Activated CD8-positive, alpha-beta T cell treated with anti-CD3 and anti-CD28 coated beads, Interleukin-2, amount 10 ng/mL, durations not matched to agents 7 days and 5 days (primary cell): ENCODE results near the gene ZNF547. TPM values are rescaled to one million over a fixed set of nuclear protein-coding genes. Genes with fewer than 3 reads are reported as not detected.

Experiments used
- ATAC-seq: fragments of 150-1000 bp; cut with Tn5 transposase; one replicate; pipeline ENCODE4 v1.10.0; 2021; ENCODE audit warnings: moderate library complexity
- CTCF ChIA-PET: fragments of 350-600 bp; sonication (Branson Sonifier 250); formaldehyde crosslinking; loops from one replicate; lab custom pipeline; 2021; ENCODE audit warnings: antibody characterized with exemption; lab: Charles Lee
- POLR2A ChIA-PET: fragments of 350-600 bp; sonication (Branson Sonifier 250); formaldehyde crosslinking; loops from one replicate; lab custom pipeline; 2021; ENCODE audit warnings: antibody characterized with exemption; lab: Charles Lee
- DNase-seq: peaks from one replicate; pipeline ENCODE4 v3.0.0-alpha.2; 2020
- H3K27ac Mint-ChIP-seq: one replicate; pipeline ENCODE4 v1.8.0; 2021; ENCODE audit warnings: mild to moderate bottlenecking, mixed read lengths
- H3K27me3 Mint-ChIP-seq: one replicate; pipeline ENCODE4 v1.8.0; 2021; ENCODE audit warnings: low read depth, mixed read lengths
- H3K36me3 Mint-ChIP-seq: one replicate; pipeline ENCODE4 v1.8.0; 2021; ENCODE audit warnings: low read depth, mixed read lengths
- H3K4me1 Mint-ChIP-seq: one replicate; pipeline ENCODE4 v1.8.0; 2021; ENCODE audit warnings: low read depth, mixed read lengths
- H3K4me3 Mint-ChIP-seq: one replicate; pipeline ENCODE4 v1.8.0; 2021; ENCODE audit warnings: mild to moderate bottlenecking, mixed read lengths
- H3K9me3 Mint-ChIP-seq: one replicate; pipeline ENCODE4 v1.8.0; 2022; ENCODE audit warnings: mixed read lengths; ENCODE audit not compliant: insufficient read depth
- total RNA-seq, 2 experiments: library from RNA; stranded (reverse); gene quantifications; one replicate each; pipeline ENCODE4 v1.2.3, GENCODE V29; 2021

Gene ZNF547
- total RNA-seq, 2 experiments from 2014 or later: 4.2 to 4.4 TPM

DNA sequence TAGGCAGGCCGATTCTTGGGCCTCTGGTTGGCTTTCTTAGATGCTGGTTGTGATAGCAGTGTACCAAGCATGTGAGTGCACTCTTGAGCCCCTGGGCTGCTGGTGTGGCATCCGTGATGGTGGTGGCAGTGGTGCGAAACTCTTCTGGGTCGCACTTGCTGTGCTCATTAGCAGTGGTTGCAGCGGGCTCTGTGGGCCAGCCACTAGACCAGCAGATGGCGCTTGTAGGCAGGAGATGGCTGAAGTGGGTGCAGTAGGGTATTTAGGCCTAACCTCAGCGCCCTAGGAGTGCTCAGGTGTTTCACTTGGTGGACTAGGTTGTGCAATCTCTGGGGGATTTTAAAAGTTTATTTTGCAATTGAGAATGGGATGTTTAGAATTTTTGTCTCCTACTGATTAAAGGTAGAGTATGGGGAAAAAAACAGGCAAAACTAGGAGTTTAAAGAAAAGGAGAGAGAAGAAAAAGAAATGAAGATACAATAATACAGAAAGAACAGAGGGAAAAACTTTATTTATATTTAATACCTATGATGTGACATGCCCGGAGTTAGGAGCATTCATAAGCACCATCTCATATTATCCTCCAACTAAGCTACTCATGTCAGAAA is 43.3 kb downstream of the ZNF547 start:
- no peak for ATAC-seq
- Mint-ChIP-seq H3K27me3 (no peaks in the 10 kb centered on the region), H3K4me3 (no peak overlapping the region), H3K4me1 (peaks cover 13% of the 10 kb centered on the region), H3K27ac (no peak overlapping the region), H3K9me3 (peaks cover 3% of the 10 kb centered on the region), H3K36me3 (peaks cover 15% of the 10 kb centered on the region)
- peak; percentile 77 for DNase-seq
- POLR2A ChIA-PET: no interaction called here
- CTCF ChIA-PET: interaction anchor here (0.9 to 1.4 kb wide), 4 partner anchors 16 to 749 kb away, joined by 3 to 4 read pairs (median 3); no protein-coding TSS in a partner anchor

DNA sequence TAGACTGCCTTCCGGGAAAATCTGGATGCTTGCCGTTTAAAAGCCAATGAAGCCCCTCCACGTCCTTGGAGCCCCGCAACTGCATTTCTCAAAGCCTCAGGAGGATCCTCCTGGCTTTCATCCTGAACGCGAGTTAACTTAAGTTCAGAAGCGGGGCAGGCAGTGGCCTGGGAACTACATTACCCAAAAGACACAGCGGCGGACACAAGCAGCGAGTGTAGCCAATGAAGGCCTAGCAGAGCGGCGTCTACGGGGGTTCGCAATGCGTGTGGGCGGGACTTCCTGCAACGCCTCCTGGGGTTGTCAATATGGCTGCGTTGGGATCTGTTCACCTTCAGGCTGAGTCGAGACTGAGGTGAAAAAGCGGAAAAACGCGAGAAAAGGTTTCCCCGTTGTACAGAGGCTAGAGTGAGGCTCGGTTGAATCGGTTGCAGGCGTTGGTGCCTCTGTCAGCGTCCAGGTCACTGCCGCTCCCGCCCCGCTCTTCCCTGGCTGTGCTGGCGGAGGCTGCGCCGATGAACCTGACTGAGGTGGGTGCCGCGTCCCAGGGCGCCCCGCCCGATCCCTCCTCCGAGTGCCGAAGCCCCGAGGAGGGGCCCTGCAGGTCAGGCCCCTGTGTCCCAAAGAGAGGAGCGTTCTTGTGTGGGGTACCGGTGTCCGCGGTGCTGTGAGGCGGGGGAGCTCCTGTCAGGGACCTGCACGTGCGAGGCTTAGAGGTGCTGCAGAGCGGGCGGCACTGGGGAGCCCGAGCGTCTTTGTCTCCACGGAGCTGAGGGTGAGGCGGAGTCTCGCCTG is 47.7 kb downstream of the ZNF547 start, which contains the start of gene ZNF17:
Gene ZNF17, plus strand, starts transcription at position 285 of the 795 bp plus-strand sequence. CDS start 2,455 bp downstream, outside the sequence.
- Mint-ChIP-seq H3K4me3 (peak within 1 kb of the TSS; percentile 91), H3K27ac (peak within 1 kb of the TSS; percentile 87), H3K9me3 (peaks cover 4% of the 10 kb centered on the region), H3K4me1 (peaks cover 18% of the 10 kb centered on the region), H3K36me3 (peaks cover 32% of the 10 kb centered on the region), H3K27me3 (no peaks in the 10 kb centered on the region)
- DNase-seq (peak; percentile 96), ATAC-seq (peak; percentile 100)
- ChIA-PET CTCF (interaction anchor here (1.7 kb wide), 1 partner anchor 22 kb away, joined by 6 read pairs; the partner anchor contains the start of gene ZNF548), POLR2A (interaction anchor here (1.0 kb wide), 1 partner anchor 24 kb away, joined by 3 read pairs; the partner anchor contains the start of gene ZNF749)

DNA sequence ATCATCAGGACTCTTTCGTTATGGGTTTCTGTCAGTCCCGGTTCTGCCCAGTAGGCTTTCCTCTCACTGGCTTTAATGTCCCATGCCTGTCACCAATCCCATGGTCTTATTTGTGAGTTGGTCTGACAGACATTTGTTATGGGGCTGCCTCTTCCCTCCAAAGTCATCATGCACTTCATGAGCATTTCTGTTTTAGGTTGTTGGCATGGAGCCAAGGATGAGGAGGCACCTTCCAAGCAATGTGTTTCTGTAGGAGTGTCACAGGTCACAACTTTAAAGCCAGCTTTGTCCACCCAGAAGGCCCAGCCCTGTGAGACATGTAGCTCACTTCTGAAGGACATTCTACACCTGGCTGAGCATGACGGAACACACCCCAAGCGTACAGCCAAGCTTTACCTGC is 56.1 kb downstream of the ZNF547 start:
- ATAC-seq (no peak), DNase-seq (no peak)
- H3K36me3 Mint-ChIP-seq: peaks cover 73% of the 10 kb centered on the region
- ChIA-PET POLR2A (interaction anchor here (1.0 kb wide), 1 partner anchor 21 kb away, joined by 3 read pairs; no protein-coding TSS in a partner anchor), CTCF (no interaction called here)
- H3K4me1 Mint-ChIP-seq: no peaks in the 10 kb centered on the region
- no peaks in the 10 kb centered on the region for H3K27me3 Mint-ChIP-seq
- no peak overlapping the region for H3K4me3 Mint-ChIP-seq
- H3K9me3 Mint-ChIP-seq: peaks cover 20% of the 10 kb centered on the region
- H3K27ac Mint-ChIP-seq: no peak overlapping the region

DNA sequence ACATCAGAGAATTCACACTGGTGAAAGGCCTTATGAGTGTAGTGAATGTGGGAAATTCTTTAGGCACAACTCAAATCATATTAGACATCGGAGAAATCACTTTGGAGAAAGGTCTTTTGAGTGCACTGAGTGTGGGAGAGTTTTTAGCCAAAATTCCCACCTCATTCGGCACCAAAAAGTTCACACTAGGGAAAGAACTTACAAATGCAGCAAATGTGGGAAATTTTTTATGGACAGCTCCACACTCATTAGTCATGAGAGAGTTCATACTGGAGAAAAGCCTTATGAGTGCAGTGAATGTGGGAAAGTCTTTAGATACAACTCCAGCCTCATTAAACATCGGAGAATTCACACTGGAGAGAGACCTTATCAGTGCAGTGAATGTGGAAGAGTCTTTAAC is 57.7 kb downstream of the ZNF547 start:
- DNase-seq: no peak
- CTCF ChIA-PET: no interaction called here
- Mint-ChIP-seq H3K9me3 (peaks cover 16% of the 10 kb centered on the region), H3K36me3 (peaks cover 59% of the 10 kb centered on the region), H3K4me1 (no peaks in the 10 kb centered on the region), H3K4me3 (no peak overlapping the region), H3K27me3 (no peaks in the 10 kb centered on the region), H3K27ac (no peak overlapping the region)
- POLR2A ChIA-PET: no interaction called here
- no peak for ATAC-seq

Other genes starting within 250 kb of the ZNF547 start
- not detected for gene USP29, start 243.6 kb upstream of the ZNF547 start, total RNA-seq
- not detected for gene ZIM3, start 218.3 kb upstream of the ZNF547 start, total RNA-seq
- not detected for gene DUXA, start 196.1 kb upstream of the ZNF547 start, total RNA-seq
- 10 to 100 TPM; 34.1 to 35.1 TPM for gene ZNF264, start 172.1 kb upstream of the ZNF547 start, total RNA-seq
- 1 to 10 TPM in 1 of 2 experiments, under 1 TPM in 1; 0.94 to 1.3 TPM for gene AURKC, start 132.5 kb upstream of the ZNF547 start, total RNA-seq
- 1 to 10 TPM; 9.8 to 9.9 TPM for gene ZNF805, start 122.9 kb upstream of the ZNF547 start, total RNA-seq
- gene ZNF460, start 83.1 kb upstream of the ZNF547 start, total RNA-seq: 10 to 100 TPM; 43.9 to 46.6 TPM
- gene ZNF543, start 43.1 kb upstream of the ZNF547 start, total RNA-seq: 1 to 10 TPM; 7.0 to 7.5 TPM
- gene ZNF304, start 12.3 kb upstream of the ZNF547 start, total RNA-seq: 1 to 10 TPM; 8.5 to 9.1 TPM
- 1 to 10 TPM; 8.5 to 8.6 TPM for gene TRAPPC2B, start within 50 bp of the ZNF547 start, total RNA-seq
- 10 to 100 TPM; 27.4 to 28.0 TPM for gene ZNF548, start 26.3 kb downstream of the ZNF547 start, total RNA-seq
- gene ZNF17, start 47.6 kb downstream of the ZNF547 start, total RNA-seq: 10 to 100 TPM; 11.6 to 12.2 TPM
- gene ZNF749, start 71.8 kb downstream of the ZNF547 start, total RNA-seq: 10 to 100 TPM; 13.7 to 19.6 TPM
- gene VN1R1, start 93.6 kb downstream of the ZNF547 start, total RNA-seq: under 1 TPM; 0.16 TPM
- 1 to 10 TPM; 7.6 to 9.1 TPM for gene ZNF772, start 114.0 kb downstream of the ZNF547 start, total RNA-seq
- gene ZNF419, start 124.2 kb downstream of the ZNF547 start, total RNA-seq: 10 to 100 TPM; 10.0 to 10.9 TPM
- 1 to 10 TPM; 8.3 to 8.4 TPM for gene ZNF773, start 136.4 kb downstream of the ZNF547 start, total RNA-seq
- 1 to 10 TPM; 7.5 to 7.8 TPM for gene ZNF549, start 163.8 kb downstream of the ZNF547 start, total RNA-seq
- gene ZNF550, start 196.3 kb downstream of the ZNF547 start, total RNA-seq: 10 to 100 TPM; 12.6 to 13.7 TPM
- gene ZNF416, start 215.4 kb downstream of the ZNF547 start, total RNA-seq: 1 to 10 TPM; 5.4 to 5.5 TPM
- 10 to 100 TPM; 12.1 to 12.4 TPM for gene ZIK1, start 220.6 kb downstream of the ZNF547 start, total RNA-seq
- gene ZNF530, start 236.3 kb downstream of the ZNF547 start, total RNA-seq: 10 to 100 TPM; 10.7 to 10.8 TPM